Measurements from ENCODE around the gene SRCIN1.
"Not testable (repeated sequence)": the region's sequence is repeated elsewhere in the genome, so short reads cannot be mapped to it uniquely, and the experiment has no call there.

SRCIN1 gene

DNA sequence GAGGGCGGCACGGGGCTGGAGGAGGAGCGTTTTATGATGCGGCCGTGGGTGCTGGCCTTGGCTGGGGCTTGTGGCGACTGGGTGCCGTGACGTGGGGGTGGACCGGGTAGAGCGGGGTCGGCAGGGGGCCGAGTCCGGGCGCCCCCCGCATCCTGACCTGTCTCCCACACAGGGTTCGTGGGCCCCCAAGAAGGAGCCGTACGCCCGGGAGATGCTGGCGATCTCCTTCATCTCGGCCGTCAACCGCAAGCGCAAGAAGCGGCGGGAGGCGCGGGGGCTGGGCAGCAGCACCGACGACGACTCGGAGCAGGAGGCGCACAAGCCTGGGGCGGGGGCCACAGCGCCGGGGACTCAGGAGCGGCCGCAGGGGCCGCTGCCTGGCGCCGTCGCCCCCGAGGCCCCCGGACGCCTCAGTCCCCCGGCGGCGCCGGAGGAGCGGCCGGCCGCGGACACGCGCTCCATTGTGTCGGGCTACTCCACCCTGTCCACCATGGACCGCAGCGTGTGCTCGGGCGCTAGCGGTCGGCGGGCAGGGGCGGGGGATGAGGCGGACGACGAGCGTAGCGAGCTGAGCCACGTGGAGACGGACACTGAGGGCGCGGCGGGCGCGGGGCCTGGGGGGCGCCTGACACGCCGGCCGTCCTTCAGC lies 95.9 kb downstream of the SRCIN1 start:
- no peak for DNase-seq (ENCODE audit: low spot score)

DNA sequence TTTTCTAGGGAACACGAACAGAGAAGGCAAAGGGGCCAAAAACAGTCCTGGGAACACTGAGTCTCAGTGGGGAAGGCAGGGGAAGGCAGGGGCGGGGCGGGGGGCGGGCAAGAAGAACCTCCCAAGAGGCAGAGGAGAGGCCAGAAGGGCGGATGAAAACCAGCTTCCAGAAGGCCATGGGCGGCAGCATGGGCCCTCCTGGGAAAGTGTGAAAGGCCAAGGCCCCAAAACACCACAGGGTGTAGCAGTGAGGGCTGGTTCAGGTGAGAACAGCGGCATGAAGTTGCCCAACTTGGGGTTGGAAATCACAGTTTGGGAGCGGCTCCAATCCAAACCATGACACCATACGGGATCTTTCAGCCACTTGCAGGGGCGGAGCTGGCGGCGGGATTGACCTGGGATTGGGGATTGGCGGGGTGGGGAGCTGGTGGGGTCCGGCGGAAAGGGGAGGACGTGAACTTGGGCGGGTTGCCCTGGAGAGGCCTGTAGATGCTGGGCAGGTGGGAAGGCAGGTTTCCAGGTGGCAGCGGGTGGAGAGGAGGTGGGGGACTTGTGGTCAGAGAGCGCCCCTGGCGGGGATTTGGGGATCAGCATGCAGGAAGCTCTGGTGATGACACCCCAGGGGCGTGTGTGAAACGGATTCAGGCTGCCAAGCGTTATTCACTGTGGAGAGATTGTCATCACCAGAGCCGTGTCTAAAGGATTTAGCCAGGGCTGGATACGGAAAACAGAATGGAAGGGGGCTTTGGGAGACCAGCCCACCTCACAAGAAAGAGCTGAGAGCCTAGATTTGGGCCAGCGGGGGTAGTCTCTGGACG lies 96.6 kb downstream of the SRCIN1 start:
- DNase-seq (ENCODE audit: low spot score): peak; percentile 64

DNA sequence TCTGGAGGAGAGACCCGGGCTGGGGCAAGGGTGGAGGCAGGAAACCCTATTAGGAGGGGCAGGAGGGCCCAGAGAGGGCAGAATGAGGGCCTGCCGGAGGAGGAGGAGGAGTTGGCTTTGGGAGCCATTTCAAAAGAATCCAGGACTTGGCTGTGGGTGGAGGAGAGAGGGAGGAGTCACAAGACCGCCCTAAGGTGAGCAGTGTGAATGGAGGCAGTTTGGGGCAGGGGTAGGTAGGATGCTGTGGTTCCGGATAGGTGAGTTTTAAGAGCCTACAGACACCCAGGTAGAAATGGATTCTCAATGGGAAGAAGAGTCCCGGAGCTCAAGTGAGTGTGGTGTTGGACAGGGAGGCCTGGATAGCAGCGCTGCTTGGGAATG lies 97.2 kb downstream of the SRCIN1 start:
- DNase-seq (ENCODE audit: low spot score): no peak

DNA sequence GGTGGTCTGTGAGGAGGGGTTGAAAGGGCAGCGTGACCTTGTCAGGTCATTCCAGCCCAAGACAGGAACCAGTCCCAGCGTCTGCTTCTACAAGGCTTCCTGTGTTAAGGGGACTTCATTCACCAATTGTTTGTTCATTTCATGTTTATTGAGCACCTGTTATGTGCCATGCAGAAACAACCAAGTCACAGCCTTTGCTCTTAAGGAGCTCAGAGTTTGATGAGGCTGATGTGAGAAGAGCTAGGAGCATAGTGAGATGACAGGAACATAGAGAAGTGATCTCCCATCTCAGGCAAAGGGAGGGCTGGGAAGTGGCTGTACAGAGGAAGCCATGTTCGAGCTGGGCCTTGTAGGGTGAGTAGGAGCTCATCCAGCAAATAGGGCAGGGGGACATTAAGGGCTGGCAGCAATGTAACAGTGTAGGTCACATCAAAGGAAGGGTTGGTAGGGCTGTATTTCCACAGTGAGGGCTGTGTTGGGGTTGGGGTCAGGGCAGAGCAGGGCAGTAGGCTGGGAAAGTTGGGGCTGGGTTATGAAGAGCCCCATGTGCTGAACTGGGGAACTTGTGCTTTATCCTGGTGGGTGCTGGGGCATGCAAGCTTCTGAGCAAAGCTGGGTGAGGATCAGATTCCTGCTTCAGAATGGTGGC lies 97.7 kb downstream of the SRCIN1 start:
- DNase-seq (ENCODE audit: low spot score): no peak

DNA sequence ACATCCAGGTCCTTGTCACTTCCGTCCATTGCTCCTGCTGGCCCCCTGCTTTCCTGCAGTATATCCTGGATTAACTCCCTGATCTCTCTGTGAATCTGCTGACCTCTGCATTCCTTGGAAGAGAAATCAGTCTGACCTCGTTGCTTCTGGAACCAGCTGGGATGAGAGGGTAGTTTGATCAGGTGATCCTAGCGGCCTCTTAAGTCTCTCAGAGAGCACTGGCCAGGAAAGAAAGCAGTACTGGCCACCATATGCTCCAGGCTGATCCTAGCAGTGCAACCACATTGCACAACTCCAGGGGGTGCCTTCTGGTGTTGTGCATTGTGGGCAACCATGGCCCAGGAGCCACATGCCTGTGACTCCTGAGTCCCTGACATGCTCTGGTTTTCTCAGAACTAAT lies 98.3 kb downstream of the SRCIN1 start:
- DNase-seq (ENCODE audit: low spot score): no peak

DNA sequence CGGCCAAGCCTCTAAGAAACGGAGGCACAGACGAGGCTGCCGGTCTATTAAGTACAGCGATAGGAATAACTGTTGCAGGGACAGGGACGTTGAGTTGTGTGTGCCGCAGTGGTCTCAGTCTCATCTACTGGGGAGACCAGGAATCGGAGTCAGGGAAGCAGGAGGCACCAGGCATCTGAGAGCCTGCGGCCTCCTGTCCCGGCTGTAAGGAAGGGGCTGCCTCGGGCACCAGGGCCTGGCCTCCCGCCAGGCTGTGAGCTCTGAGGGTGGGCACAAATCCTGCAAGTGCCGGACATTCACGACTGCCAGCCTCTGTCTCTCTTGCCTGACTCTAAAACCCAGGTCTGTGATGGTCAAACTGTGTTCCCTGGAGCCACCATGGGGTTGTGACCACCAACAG lies 101.5 kb downstream of the SRCIN1 start:
- DNase-seq (ENCODE audit: low spot score): no peak

DNA sequence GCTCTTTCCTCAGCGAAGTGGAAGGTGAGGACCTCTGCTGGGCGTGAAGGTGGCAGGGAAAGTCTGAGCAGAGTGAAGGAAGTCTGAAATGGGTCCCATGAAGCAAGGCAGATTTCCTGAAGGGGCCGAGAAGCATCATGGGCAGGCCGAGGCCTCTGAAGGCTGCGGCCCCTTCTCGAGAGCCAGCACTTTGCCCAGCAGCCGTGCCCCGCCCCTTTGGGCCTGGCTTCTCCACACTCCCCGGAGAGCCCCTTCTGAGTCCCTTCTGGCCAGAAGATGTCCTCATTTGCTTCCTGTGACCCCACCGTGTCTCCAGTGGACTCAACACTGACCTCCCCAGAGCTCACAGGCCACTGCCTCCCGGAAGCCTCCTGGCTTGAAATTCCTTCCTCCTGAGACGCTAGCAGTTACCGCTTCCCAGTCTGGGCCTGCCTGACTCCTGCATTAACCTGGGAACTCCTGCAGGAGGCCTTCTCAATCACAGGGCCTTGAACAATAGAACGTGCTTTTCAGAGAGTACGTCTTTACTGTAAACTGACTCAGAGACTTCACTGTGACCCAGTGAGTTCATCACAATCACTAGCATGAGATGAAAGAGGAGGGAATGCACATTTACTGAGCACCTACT lies 102.4 kb downstream of the SRCIN1 start:
- DNase-seq (ENCODE audit: low spot score): not testable (repeated sequence)

DNA sequence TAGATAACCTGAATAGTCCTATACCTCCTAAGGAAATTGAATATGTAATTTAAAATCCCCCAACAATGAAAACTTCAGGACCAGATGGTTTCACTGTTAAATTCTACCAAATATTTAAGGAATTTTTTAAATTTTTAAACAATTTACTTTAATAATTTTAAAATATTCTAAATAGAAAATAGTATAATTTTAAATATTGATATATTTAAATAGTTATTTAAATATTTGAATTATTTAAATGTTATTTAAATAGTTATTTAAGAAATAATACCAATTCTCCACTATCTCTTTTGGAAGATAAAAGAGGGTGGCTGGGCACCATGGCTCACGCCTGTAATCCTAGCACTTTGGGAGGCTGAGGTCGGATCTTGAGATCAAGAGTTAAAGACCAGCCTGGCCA lies 104.0 kb downstream of the SRCIN1 start:
- DNase-seq (ENCODE audit: low spot score): not testable (repeated sequence)

DNA sequence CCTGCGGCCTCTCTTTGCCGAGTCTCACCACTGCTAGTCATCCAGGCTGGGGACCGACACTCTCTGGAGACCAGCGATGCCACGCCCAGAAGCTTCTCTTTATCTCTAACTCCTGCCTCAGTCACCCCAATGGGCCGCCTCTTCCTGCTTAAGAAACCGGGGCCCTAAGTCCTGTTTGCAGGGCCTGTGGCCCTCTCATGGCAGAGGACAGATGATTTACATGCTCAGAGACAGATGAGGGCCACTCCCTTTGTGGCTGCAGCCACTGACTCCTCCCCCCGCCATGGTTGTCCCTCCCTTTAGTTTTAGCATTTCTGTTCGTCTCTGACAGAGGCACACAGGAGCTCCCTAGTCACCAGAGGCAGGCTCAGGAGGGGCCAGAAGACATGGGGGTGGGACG lies 106.5 kb downstream of the SRCIN1 start:
- DNase-seq (ENCODE audit: low spot score): not testable (repeated sequence)

DNA sequence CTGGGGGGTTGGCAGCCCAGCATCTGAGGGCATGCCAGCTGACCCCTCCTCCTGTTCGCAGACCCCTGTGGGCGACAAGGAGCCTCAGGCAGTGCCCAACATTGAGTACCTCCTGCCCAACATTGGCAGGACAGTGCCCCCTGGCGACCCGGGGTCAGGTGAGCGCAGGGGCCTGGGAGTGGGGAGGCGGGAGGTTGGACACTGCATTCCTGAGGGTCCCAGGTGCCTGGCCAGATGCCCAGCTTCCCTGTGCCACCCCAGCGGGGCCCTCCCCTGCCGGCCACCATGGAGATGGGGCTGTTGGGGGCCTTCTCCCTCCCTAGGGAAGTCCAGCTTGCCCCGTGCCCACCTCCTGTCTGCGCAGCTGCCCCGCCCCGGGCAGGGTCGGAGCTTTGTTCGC lies 107.4 kb downstream of the SRCIN1 start:
- no peak for DNase-seq (ENCODE audit: low spot score)

DNA sequence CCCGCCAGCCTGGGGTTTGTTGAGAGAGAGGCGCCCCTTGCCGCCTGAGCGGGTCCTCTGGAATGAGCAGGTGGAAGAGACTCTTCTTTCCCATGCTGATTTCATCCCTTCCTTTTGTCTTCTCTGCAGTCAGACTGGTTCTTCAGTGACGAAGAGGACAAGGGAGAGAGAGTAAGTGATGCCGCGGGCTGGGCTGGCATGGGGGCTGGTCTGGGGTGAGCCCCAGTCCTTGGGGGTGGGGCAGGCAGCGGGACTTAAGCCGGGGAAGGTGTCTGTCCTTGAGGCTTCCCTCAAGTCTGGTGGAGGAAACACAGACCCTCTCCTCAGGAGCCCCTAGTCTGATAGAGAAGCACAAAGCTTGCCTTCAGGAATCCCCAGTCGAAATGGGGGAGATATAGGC lies 108.1 kb downstream of the SRCIN1 start:
- DNase-seq (ENCODE audit: low spot score): not testable (repeated sequence)

DNA sequence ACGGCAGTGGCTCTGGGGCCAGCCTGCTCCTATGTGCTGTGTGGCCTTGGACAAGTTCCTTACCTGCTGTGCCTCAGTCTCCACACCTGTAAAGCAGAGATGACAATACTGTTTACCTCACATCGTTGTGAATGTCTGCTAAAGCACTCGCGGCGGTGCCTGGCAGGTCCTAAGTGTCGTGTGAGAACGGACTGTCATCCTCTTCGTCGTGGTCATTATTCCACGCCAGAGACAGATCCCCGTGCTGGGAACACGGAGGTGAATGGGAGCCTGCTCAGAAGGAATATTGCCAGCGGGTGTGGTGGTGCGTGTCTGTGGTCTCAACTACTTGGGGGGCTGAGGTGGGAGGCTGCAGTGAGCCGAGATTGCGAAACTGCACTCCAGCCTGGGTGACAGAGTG lies 111.6 kb downstream of the SRCIN1 start:
- DNase-seq (ENCODE audit: low spot score): not testable (repeated sequence)

DNA sequence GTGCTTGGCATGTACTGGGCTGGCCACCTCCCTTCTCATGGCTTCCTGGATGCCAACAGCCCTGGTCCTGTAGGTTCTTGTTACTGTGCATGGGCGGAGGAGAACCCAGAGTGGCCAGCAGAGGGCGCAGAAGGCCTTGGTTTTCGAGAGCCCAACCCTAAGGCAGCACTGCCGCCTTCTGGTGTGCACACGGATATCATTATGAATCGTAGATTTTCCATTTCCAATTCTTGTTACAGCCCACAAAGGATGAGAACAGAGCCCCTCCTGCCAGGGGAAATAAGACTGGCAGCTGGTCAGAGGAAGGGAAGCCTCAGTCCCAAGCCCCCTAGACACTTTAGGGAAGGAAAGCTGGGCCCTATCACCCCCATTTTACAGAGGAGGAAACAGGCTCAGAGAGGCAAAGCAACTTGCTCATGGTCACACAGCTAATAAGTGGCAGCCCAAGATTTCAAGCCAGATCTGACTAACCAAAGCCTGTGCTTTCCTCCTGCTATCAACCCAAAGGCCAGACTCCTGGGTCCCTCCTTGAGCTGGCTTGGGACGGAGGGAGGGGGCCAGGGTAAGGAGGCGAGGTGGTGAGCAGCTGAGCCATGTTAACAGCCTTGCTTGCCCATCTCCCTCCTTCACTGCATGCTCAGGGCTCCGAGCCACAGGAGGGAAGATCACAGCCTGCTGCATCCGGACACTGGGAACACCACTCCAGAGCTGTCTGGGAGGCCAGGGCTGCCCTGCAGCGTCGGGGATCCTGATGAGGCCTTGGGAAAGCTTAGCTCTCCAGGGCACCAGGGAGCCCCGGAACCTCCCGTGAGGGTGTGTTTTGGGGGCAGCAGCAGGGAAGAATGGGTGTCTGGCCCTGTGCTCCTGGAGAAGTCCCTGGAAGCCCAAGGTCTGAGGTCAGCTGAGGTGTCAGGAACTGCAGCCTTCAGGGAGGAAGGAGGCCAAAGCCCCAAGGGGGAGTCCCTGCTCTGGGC lies 113.4 kb downstream of the SRCIN1 start:
- peak; percentile 90 for DNase-seq (ENCODE audit: low spot score)

DNA sequence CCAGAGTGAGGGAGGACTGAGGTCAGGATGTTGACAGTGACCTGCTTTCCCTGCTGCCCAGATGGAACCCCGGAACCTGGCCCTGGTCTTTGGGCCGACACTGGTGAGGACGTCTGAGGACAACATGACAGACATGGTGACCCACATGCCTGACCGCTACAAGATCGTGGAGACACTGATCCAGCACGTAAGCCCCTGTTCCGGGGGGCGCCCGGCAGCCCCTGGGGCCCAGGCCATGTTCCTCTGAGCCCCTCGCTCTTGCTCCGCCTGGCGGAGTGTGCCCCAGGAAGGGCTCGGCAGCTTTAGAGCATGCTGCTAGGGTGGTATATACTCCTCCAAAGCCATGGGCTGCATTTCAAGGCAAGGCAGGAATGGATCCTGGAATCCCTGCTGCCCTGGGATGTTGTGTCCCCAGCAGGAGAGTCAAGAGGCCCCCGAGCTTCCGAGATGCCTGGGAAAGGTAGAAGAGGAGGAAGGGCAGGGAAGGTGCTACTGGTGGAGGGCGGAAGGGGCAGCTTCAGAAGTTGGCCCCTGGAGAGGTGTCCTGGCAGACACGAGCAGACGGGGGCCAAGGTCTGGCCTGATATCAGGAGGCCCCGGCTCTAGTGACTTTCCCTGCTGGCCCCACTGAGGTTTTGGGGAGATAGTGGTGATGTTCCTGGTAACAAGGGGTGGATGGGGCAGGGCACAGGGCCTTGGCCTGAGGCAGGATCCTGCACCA lies 114.2 kb downstream of the SRCIN1 start:
- DNase-seq (ENCODE audit: low spot score): not testable (repeated sequence)

DNA sequence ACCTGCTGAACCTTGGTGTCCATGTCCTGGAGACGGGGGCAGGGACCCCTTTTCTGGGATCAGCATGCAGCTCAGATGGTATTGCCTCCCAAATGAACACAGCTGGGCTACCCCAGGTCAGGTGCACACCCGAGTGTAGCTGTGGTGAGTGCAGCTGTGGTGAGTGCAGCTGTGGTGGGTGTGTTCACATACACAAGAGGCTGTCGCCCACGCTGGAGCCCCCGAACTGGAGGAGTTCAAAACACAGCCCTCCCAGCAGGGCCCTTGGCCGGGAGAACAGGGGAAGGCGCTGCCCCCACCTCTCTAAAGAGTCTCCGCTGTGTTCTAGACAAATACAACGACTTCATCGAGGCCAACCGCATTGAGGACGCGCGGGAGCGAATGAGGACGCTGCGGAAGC lies 116.0 kb downstream of the SRCIN1 start:
- not testable (repeated sequence) for DNase-seq (ENCODE audit: low spot score)

DNA sequence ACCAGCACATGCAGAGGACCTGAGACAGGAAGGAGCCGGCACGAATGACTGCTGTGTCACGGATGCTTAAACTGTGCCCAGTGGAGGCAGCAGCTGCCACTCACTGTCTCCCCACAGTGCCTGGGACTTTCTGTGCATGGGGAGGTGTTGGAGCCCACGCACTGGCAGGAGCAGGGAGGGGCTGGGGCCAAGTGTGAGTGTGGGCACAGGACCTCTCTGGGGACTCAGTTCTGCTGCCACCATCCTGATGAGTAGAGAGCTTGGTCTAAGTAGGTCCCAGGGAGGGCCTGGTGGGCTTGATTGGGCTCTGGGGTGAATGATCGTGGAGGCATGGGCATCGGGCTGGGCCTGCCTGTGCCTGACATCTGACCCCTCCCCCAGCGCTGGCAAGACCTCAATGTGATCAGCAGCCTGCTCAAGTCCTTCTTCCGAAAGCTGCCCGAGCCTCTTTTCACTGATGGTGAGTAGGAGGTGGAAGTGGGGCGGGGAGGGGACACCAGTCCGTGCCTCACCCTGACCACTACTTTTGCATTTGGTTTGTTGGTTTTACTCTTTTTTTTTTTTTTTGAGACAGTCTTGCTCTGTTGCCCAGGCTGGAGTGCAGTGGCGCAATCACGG lies 120.0 kb downstream of the SRCIN1 start:
- peak; percentile 24 for DNase-seq (ENCODE audit: low spot score)

DNA sequence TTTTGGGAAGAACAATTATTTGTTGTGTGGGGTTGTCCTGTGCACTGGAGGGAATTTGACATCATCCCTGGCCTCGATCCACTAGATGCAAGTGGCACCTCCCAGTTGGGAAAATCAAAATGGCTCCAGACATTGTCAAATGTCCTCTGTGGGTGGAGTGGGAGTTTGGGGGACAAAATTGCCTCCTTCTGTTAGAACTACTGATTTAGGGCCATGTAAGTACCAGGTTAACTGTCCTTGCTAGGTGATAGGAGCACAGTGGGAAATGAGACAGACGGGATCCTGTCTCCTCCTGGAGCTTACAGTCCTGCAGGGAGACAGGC lies 120.6 kb downstream of the SRCIN1 start:
- DNase-seq (ENCODE audit: low spot score): no peak

DNA sequence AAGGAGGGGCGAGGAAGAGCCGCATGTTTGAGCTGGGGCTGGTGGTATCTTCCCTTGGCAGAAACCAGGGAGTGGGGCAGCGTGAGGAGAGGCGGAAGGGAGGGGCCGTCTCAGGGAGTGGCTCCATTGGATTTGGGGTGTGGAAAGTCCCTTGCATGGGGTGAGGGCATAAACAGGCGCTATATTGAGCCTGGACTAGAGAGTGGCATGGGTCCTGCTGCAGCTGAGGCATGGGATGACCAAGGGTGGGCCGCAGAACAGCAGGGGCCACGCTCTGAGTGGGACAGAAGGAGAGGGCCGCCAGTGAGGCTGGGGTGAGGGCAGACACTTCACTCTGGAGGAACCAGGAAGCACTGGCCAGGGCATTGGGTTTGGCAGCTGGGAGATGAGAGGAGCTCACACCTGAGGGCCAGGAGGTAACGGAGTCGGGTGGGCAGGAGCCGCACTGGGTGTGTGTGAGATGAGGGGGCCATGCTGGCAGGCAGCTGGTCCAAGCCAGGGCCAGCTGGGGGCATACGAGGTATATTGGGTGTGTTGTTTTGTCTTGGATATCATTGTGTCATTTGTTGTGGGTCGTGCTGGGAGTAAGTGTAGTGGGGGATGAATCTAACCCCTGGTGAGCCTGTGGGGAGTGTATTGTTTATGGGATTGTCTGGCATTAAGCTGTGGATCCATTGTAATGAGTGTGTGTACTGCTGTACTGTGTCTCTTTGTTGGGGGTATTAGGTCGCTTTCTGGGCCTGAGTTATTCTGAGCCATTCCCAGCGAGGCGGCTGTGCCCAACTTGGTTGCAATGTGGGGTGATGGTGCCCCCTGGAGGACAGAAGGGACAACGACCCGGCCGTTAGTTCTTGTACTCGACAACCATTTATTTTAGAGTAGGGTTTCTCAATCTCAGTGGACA lies 121.3 kb downstream of the SRCIN1 start:
- peak; percentile 57 for DNase-seq (ENCODE audit: low spot score)

DNA sequence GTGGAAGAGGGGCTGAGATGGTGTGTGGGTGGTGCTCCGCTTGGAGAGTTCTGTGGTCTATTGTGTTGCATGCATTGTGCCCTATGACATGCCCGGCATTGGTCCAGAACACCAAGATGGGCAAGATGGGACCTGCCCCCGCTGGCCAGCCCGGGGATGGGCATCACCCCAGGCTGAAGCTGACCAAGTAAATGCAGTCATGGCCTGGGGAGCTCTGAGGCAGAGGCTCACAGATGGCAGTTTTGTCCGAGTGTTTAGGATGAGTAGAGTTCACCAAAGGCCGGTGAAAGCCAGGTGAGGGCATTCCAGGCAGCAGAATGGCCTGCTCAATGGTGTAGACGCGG lies 123.1 kb downstream of the SRCIN1 start:
- DNase-seq (ENCODE audit: low spot score): not testable (repeated sequence)
